ENCODE measurements around the gene DNAI7. TPM values are rescaled to one million over a fixed set of nuclear protein-coding genes. Genes with fewer than 3 reads are reported as not detected.

Gene DNAI7
- polyA plus RNA-seq, 1 donor from 2014 or later, result 1.3 TPM

DNA sequence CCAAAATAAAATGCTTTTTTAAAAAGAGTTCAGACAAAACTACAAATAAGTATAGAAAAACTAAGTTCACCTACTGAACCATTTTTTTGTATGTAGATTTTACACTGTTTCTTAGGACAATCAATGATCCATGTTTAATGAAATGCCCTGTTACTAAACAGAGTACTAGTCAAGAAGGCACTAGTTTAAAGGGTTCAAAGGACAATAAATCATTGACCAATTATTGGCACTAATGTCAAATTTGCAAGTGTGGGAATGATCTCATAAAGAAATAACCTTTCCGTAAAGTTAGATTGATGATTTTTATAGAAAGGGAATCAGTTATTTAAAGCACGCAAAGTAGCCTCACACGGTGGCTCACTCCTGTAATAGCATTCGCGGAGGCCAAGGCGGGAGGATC lies 4.2 kb downstream of the DNAI7 start:
- no peaks in the 10 kb centered on the region for H4K20me1 ChIP-seq (ENCODE audit: insufficient read depth)
- H3K9me3 ChIP-seq (ENCODE audit: low read length), result no peaks in the 10 kb centered on the region
- H3K9ac ChIP-seq (ENCODE audit: low read length), result no peak overlapping the region
- H3F3A ChIP-seq (ENCODE audit: insufficient read depth, low read length, poor library complexity, severe bottlenecking), result no peaks in the 10 kb centered on the region
- no peaks in the 10 kb centered on the region for H3K79me2 ChIP-seq (replicated peaks; ENCODE audit: insufficient read depth, low read length)
- no peak overlapping the region for H3K4me3 ChIP-seq (ENCODE audit: low read length)
- H3K27me3 ChIP-seq (ENCODE audit: insufficient read depth, low read depth, low read length), result no peaks in the 10 kb centered on the region
- no peak overlapping the region for H3K4me2 ChIP-seq (ENCODE audit: low read length)
- no peak overlapping the region for H3K27ac ChIP-seq (ENCODE audit: low read length)
- no peak overlapping the region for H2AFZ ChIP-seq (ENCODE audit: low read depth, low read length)
- H3K9me2 ChIP-seq (ENCODE audit: insufficient read depth, low read length), result no peaks in the 10 kb centered on the region
- no peak for TF ChIP-seq POLR2AphosphoS5 (IDR thresholded peaks at IDR 0.05)
- TF ChIP-seq RAD21 (conservative IDR thresholded peaks at IDR 0.05), result no peak
- no peak for TF ChIP-seq SMC3 (conservative IDR thresholded peaks at IDR 0.05; ENCODE audit: poor library complexity)
- TF ChIP-seq, protein P1, sequence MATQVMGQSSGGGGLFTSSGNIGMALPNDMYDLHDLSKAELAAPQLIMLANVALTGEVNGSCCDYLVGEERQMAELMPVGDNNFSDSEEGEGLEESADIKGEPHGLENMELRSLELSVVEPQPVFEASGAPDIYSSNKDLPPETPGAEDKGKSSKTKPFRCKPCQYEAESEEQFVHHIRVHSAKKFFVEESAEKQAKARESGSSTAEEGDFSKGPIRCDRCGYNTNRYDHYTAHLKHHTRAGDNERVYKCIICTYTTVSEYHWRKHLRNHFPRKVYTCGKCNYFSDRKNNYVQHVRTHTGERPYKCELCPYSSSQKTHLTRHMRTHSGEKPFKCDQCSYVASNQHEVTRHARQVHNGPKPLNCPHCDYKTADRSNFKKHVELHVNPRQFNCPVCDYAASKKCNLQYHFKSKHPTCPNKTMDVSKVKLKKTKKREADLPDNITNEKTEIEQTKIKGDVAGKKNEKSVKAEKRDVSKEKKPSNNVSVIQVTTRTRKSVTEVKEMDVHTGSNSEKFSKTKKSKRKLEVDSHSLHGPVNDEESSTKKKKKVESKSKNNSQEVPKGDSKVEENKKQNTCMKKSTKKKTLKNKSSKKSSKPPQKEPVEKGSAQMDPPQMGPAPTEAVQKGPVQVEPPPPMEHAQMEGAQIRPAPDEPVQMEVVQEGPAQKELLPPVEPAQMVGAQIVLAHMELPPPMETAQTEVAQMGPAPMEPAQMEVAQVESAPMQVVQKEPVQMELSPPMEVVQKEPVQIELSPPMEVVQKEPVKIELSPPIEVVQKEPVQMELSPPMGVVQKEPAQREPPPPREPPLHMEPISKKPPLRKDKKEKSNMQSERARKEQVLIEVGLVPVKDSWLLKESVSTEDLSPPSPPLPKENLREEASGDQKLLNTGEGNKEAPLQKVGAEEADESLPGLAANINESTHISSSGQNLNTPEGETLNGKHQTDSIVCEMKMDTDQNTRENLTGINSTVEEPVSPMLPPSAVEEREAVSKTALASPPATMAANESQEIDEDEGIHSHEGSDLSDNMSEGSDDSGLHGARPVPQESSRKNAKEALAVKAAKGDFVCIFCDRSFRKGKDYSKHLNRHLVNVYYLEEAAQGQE (IDR thresholded peaks at IDR 0.05; ENCODE audit: borderline replicate concordance), result no peak
- no peak for TF ChIP-seq EZH2 (IDR thresholded peaks at IDR 0.05; ENCODE audit: borderline replicate concordance, insufficient read depth, low read length, poor library complexity, severe bottlenecking)
- no peak for TF ChIP-seq EP300 (conservative IDR thresholded peaks at IDR 0.05; ENCODE audit: poor library complexity, severe bottlenecking)
- TF ChIP-seq, protein P2, sequence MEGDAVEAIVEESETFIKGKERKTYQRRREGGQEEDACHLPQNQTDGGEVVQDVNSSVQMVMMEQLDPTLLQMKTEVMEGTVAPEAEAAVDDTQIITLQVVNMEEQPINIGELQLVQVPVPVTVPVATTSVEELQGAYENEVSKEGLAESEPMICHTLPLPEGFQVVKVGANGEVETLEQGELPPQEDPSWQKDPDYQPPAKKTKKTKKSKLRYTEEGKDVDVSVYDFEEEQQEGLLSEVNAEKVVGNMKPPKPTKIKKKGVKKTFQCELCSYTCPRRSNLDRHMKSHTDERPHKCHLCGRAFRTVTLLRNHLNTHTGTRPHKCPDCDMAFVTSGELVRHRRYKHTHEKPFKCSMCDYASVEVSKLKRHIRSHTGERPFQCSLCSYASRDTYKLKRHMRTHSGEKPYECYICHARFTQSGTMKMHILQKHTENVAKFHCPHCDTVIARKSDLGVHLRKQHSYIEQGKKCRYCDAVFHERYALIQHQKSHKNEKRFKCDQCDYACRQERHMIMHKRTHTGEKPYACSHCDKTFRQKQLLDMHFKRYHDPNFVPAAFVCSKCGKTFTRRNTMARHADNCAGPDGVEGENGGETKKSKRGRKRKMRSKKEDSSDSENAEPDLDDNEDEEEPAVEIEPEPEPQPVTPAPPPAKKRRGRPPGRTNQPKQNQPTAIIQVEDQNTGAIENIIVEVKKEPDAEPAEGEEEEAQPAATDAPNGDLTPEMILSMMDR (IDR thresholded peaks at IDR 0.05; ENCODE audit: poor library complexity, severe bottlenecking), result no peak
- no peak for TF ChIP-seq TAF1 (IDR thresholded peaks at IDR 0.05; ENCODE audit: low read depth)
- TF ChIP-seq MXI1 (conservative IDR thresholded peaks at IDR 0.05; ENCODE audit: poor library complexity, severe bottlenecking), result no peak
- H3K36me3 ChIP-seq (ENCODE audit: insufficient read depth, low read length), result no peaks in the 10 kb centered on the region

DNA sequence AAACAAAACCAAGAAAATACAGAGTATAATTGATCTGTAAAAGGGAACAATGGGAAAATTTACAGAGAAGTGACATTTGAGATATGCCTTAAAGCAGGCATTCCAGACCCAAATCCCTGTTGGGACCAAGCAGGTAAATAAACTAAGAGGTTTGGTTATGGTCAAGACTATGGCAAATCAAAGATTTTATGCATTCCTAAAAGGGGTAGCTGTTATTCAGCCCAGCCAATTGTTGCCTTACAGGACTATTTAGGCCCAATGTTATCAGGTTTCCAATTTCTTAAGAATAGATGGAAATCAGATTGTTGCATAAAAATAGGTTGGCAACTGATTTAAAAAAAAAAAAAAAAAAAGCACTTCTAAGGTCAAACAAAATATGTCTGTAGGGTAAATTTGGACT lies 5.3 kb downstream of the DNAI7 start:
- TF ChIP-seq SMC3 (conservative IDR thresholded peaks at IDR 0.05; ENCODE audit: poor library complexity) (no peak), RAD21 (conservative IDR thresholded peaks at IDR 0.05) (no peak), EP300 (conservative IDR thresholded peaks at IDR 0.05; ENCODE audit: poor library complexity, severe bottlenecking) (no peak), TAF1 (IDR thresholded peaks at IDR 0.05; ENCODE audit: low read depth) (no peak), POLR2AphosphoS5 (IDR thresholded peaks at IDR 0.05) (no peak), MXI1 (conservative IDR thresholded peaks at IDR 0.05; ENCODE audit: poor library complexity, severe bottlenecking) (no peak), EZH2 (IDR thresholded peaks at IDR 0.05; ENCODE audit: borderline replicate concordance, insufficient read depth, low read length, poor library complexity, severe bottlenecking) (no peak)
- TF ChIP-seq, protein P2 (IDR thresholded peaks at IDR 0.05; ENCODE audit: poor library complexity, severe bottlenecking), result no peak
- TF ChIP-seq, protein P1 (IDR thresholded peaks at IDR 0.05; ENCODE audit: borderline replicate concordance), result no peak
- H3K27me3 ChIP-seq (ENCODE audit: insufficient read depth, low read depth, low read length), result no peaks in the 10 kb centered on the region
- no peak overlapping the region for H3K4me2 ChIP-seq (ENCODE audit: low read length)
- H4K20me1 ChIP-seq (ENCODE audit: insufficient read depth), result no peaks in the 10 kb centered on the region
- no peak overlapping the region for H3K27ac ChIP-seq (ENCODE audit: low read length)
- H3K79me2 ChIP-seq (replicated peaks; ENCODE audit: insufficient read depth, low read length), result no peaks in the 10 kb centered on the region
- H3K36me3 ChIP-seq (ENCODE audit: insufficient read depth, low read length), result no peaks in the 10 kb centered on the region
- H3K9ac ChIP-seq (ENCODE audit: low read length), result no peak overlapping the region
- H3K9me2 ChIP-seq (ENCODE audit: insufficient read depth, low read length), result no peaks in the 10 kb centered on the region
- no peaks in the 10 kb centered on the region for H3F3A ChIP-seq (ENCODE audit: insufficient read depth, low read length, poor library complexity, severe bottlenecking)
- H3K9me3 ChIP-seq (ENCODE audit: low read length), result no peaks in the 10 kb centered on the region
- H2AFZ ChIP-seq (ENCODE audit: low read depth, low read length), result no peak overlapping the region
- H3K4me3 ChIP-seq (ENCODE audit: low read length), result no peak overlapping the region

All from neural cell (in vitro differentiated cells).